Measurements from ENCODE around the gene LAG3.
A peak's percentile ranks its signal among the peaks of the same experiment; 100 is the strongest.

The LAG3 gene

GRCh38 chr12:6752921-6753771 is 19.2 kb upstream of the LAG3 start, which contains the start of gene MLF2:
Gene MLF2 (minus strand): TSS chr12:6753141. CDS start chr12:6752334, 807 bp downstream.
- DNase-seq (ENCODE audit: low read depth, low spot score), result peak; percentile 87

DNA sequence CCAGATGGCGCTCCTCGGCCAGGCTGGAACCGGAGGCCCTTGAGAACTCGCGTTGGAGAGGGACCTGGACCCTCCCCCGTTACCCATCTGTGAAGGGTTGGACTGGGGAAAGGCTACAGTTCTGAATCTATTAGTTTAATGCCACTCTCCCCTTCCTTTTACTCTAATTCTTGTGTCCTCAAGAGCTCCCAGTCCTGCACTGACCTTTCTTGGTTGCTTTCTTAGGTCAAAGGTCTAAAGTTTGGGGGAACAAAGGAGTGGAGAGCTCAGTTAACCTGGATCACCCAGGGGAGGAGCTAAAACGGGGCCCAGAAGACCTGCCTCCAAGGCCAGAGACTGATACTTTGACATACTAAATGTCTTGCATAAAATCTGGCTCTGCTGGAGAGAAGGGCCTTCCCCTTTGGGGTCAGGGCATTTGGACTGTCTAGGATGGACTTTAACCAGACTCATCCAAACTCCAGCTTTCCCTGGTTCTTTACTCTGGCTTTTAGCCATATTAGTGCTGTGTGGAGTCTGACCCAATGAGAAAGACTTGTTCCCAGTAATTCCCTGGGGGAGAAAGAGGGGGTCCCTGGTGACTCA is 18.5 kb upstream of the LAG3 start:
- no peak for DNase-seq (ENCODE audit: low read depth, low spot score)

GRCh38 chr12:6754411-6754810 is 17.9 kb upstream of the LAG3 start:
- DNase-seq (ENCODE audit: low read depth, low spot score), result no peak

GRCh38 chr12:6757028-6757690 is 15.2 kb upstream of the LAG3 start:
- DNase-seq (ENCODE audit: low read depth, low spot score), result no peak

GRCh38 chr12:6758506-6759095 is 13.7 kb upstream of the LAG3 start:
- DNase-seq (ENCODE audit: low read depth, low spot score), result no peak

DNA sequence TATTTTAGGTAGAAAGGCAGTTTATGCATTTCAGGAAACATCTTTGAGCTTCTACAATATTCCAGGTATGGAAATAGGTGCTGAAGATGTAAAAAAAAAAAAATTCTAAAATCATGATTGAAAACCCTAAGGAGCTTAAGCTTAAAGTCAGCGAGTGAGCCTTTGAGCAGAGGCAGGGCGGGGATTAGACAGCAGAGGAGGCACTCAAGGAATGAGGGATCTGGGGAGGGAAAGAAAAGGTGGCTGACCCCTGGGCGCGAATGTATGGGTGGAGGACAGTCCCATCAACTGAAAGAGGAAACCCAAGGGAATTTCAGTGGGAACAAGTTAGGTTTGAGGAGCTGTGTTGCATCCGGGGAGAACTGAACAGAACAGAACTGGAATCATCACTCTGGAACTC is 12.6 kb upstream of the LAG3 start:
- no peak for DNase-seq (ENCODE audit: low read depth, low spot score)

- DNase-seq (ENCODE audit: low read depth, low spot score), result no peak
Measured at GRCh38 chr12:6763380-6763779, 8.9 kb upstream of the LAG3 start.

- DNase-seq (ENCODE audit: low read depth, low spot score), result peak; percentile 99
Measured at GRCh38 chr12:6764011-6764828, 8.1 kb upstream of the LAG3 start.

DNA sequence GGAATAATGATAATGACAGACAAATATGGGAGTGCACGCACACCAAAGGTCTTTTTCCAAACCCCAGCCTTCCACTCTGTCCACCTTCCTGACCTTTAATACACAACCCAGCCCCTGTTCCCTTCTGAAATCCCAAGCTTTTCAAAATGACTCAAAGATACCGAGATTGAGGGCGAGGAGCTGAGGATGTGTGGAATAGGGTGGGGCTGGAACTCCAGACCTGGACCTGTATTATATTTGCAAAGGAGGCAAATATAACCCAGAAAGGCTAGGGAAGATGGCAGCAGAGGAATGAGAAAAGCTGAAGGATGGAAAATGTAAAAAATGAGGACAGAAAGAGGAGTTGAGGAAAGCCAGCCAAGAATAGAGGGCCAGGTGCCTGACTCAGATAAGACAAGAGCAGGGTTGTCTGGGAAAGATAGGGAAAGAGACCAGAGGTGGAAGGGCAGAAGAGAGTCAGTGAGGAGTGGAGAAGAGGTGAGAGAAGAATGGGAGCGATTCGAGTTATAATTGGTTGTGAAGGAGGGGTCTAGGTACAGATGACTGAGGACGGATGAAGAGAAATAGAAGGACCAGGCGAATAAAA is 7.2 kb upstream of the LAG3 start:
- DNase-seq (ENCODE audit: low read depth, low spot score), result no peak

- no peak for DNase-seq (ENCODE audit: low read depth, low spot score)
Measured at GRCh38 chr12:6765634-6766581, 6.4 kb upstream of the LAG3 start, which contains the start of gene PTMS. Gene PTMS (plus strand): TSS chr12:6766363. CDS start chr12:6766706, 343 bp downstream.

GRCh38 chr12:6766651-6767349 is 5.5 kb upstream of the LAG3 start:
- no peak for DNase-seq (ENCODE audit: low read depth, low spot score)

- DNase-seq (ENCODE audit: low read depth, low spot score), result no peak
Measured at GRCh38 chr12:6767353-6768319, 4.7 kb upstream of the LAG3 start.

- no peak for DNase-seq (ENCODE audit: low read depth, low spot score)
Measured at GRCh38 chr12:6768437-6768914, 3.8 kb upstream of the LAG3 start.

GRCh38 chr12:6768990-6769389 is 3.3 kb upstream of the LAG3 start:
- DNase-seq (ENCODE audit: low read depth, low spot score), result no peak

DNA sequence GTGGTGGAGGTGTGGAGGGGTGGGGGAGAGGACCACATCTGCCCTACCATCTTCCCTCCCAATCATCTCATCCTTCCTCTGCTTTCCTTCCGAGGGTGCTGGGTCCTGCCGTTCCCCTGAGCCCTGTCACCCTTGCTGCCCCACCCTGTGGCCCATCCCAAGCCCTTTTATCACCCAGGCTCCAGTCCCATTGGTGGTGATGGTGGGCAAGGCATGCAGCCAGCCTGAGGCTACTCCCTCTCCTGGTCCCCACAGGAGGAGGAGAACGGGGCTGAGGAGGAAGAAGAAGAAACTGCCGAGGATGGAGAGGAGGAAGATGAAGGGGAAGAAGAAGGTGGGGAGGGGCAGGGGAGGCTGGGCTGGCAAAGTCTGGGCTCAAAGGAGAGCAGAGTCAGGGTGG is 2.7 kb upstream of the LAG3 start:
- no peak for DNase-seq (ENCODE audit: low read depth, low spot score)

- no peak for DNase-seq (ENCODE audit: low read depth, low spot score)
Measured at GRCh38 chr12:6770094-6770493, 2.2 kb upstream of the LAG3 start.

- DNase-seq (ENCODE audit: low read depth, low spot score), result no peak
Measured at GRCh38 chr12:6770600-6770999, 1.7 kb upstream of the LAG3 start.

- DNase-seq (ENCODE audit: low read depth, low spot score), result no peak
Measured at GRCh38 chr12:6771091-6771495, 1.2 kb upstream of the LAG3 start.

All from iPS DF 19.7 (cell line).